ENCODE data around the gene EMSY.

GRCh38 chr11:76579056-76579751, 134.4 kb downstream of the EMSY start:
- TF ChIP-seq CTCF (IDR thresholded peaks at IDR 0.05): peak in 3 of 4 experiments; percentile 25 to 40 (median 31)
- TF ChIP-seq POLR2A (IDR thresholded peaks at IDR 0.05): no peak

Data from uterus (tissue), 2 donors.